IPS-18c (cell line): Measurements from ENCODE around the gene SLC19A2.

ENCODE experiments used
- H3K4me3 ChIP-seq: 2 replicates; pipeline ENCODE4 v1.7.0; 2013; ENCODE audit warnings: low read depth, mild to moderate bottlenecking, low read length, moderate library complexity; ENCODE audit not compliant: insufficient read depth
- H3K9me3 ChIP-seq: one replicate; pipeline ENCODE4 v1.6.1; 2013; ENCODE audit warnings: mild to moderate bottlenecking, low read length, moderate library complexity; ENCODE audit not compliant: control insufficient read depth, insufficient read depth

The SLC19A2 gene

GRCh38 chr1:169461390-169462000 is 24.2 kb downstream of the SLC19A2 start:
- Histone ChIP-seq H3K4me3 (no peak overlapping the region), H3K9me3 (no peaks in the 10 kb centered on the region)

GRCh38 chr1:169460191-169460833 is 25.4 kb downstream of the SLC19A2 start:
- Histone ChIP-seq H3K4me3 (no peak overlapping the region), H3K9me3 (no peaks in the 10 kb centered on the region)

GRCh38 chr1:169457443-169457842 is 28.3 kb downstream of the SLC19A2 start:
- H3K4me3 ChIP-seq: no peak overlapping the region
- no peaks in the 10 kb centered on the region for H3K9me3 ChIP-seq

GRCh38 chr1:169456029-169456428 is 29.7 kb downstream of the SLC19A2 start:
- H3K9me3 ChIP-seq: no peaks in the 10 kb centered on the region
- H3K4me3 ChIP-seq: no peak overlapping the region

- no peaks in the 10 kb centered on the region for H3K9me3 ChIP-seq
- no peak overlapping the region for H3K4me3 ChIP-seq
Observed at GRCh38 chr1:169452921-169453320, 32.8 kb downstream of the SLC19A2 start.

- no peak overlapping the region for H3K4me3 ChIP-seq
- H3K9me3 ChIP-seq: no peaks in the 10 kb centered on the region
Observed at GRCh38 chr1:169451218-169451824, 34.4 kb downstream of the SLC19A2 start.

- Histone ChIP-seq H3K9me3 (no peaks in the 10 kb centered on the region), H3K4me3 (no peak overlapping the region)
Observed at GRCh38 chr1:169443923-169444322, 41.8 kb downstream of the SLC19A2 start.

- Histone ChIP-seq H3K4me3 (peak within 1 kb of the TSS; percentile 60), H3K9me3 (no peaks in the 10 kb centered on the region)
Observed at GRCh38 chr1:169427081-169427641, 58.6 kb downstream of the SLC19A2 start, which contains the start of gene CCDC181. Gene CCDC181 (minus strand): TSS chr1:169427474. CDS start chr1:169424927, 2,547 bp downstream.

GRCh38 chr1:169426174-169426705 is 59.5 kb downstream of the SLC19A2 start:
- Histone ChIP-seq H3K9me3 (no peaks in the 10 kb centered on the region), H3K4me3 (no peak overlapping the region)

GRCh38 chr1:169421309-169421708 is 64.4 kb downstream of the SLC19A2 start:
- Histone ChIP-seq H3K4me3 (no peak overlapping the region), H3K9me3 (no peaks in the 10 kb centered on the region)

- no peak overlapping the region for H3K4me3 ChIP-seq
- no peaks in the 10 kb centered on the region for H3K9me3 ChIP-seq
Observed at GRCh38 chr1:169414952-169415351, 70.8 kb downstream of the SLC19A2 start.
